GM21526 (cell line): ENCODE results near the gene FUBP3.
"Not testable (repeated sequence)": the region's sequence is repeated elsewhere in the genome, so short reads cannot be mapped to it uniquely, and the experiment has no call there.

Experiments used
- ATAC-seq: cut with Tn5 transposase; IDR thresholded peaks from one replicate; pipeline ENCODE4 v1.9.1; 2021; ENCODE audit warnings: moderate library complexity; ENCODE audit not compliant: unreplicated experiment, low FRiP score

The FUBP3 gene

GRCh38 chr9:130680836-130681768 lies 101.7 kb downstream of the FUBP3 start:
- no peak for ATAC-seq

GRCh38 chr9:130681769-130682420 lies 102.5 kb downstream of the FUBP3 start:
- ATAC-seq, result no peak

DNA sequence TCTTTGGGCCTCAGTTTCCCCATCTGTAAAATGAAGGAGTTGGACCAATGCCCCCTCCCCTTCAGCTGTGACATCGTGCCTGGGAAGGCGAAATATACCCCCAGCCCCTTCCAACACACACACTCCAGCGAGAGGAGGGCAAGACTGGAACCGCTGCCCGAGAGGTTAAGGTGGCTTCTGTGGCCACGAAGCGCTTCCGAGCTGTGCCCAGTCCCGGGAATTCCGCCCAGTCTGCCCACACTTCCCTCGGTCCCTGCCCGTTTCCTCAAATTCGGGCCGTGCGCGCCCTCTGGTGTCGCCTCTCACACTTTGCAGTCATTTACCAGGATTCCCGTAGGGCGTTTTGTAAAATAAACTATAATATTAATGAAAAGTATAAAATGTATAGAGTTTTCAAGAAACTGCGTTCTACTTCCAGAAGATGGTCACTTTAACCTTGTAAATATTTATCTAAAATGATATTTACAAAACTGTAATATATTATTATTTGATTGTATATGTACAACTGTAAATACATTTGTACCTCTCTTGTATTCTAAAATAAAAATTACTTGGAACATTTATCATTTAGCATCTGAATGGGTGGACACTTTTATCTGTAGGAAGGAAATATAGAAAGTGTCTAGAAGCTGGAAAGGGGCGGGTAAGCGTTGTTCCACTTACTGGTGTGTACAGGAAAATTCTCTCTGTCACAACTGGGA lies 103.2 kb downstream of the FUBP3 start:
- no peak for ATAC-seq

- no peak for ATAC-seq
These were observed 105.7 kb downstream of the FUBP3 start for GRCh38 chr9:130685104-130685503.

DNA sequence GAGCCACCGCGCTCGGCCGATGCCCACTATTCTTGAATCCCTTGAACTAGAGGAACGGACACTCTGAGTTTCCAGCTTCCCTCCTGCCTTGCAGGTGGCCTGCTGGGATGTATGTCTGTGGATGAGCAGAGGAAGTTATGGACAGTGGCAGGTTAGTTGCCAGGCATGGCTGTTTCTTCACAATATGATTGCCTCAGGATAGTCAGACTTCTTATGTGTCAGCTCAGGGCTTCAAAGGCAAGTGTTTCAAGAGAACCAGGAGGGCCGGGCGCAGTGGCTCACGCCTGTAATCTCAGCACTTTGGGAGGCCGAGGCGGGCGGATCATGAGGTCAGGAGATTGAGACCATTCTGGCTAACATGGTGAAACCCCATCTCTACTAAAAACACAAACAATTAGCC lies 106.6 kb downstream of the FUBP3 start:
- not testable (repeated sequence) for ATAC-seq

- no peak for ATAC-seq
These were observed 108.2 kb downstream of the FUBP3 start for GRCh38 chr9:130687615-130688014.
